Measurements from ENCODE around the gene PSMA5.
"Not testable (repeated sequence)": the region's sequence is repeated elsewhere in the genome, so short reads cannot be mapped to it uniquely, and the experiment has no call there.

PSMA5 gene

DNA sequence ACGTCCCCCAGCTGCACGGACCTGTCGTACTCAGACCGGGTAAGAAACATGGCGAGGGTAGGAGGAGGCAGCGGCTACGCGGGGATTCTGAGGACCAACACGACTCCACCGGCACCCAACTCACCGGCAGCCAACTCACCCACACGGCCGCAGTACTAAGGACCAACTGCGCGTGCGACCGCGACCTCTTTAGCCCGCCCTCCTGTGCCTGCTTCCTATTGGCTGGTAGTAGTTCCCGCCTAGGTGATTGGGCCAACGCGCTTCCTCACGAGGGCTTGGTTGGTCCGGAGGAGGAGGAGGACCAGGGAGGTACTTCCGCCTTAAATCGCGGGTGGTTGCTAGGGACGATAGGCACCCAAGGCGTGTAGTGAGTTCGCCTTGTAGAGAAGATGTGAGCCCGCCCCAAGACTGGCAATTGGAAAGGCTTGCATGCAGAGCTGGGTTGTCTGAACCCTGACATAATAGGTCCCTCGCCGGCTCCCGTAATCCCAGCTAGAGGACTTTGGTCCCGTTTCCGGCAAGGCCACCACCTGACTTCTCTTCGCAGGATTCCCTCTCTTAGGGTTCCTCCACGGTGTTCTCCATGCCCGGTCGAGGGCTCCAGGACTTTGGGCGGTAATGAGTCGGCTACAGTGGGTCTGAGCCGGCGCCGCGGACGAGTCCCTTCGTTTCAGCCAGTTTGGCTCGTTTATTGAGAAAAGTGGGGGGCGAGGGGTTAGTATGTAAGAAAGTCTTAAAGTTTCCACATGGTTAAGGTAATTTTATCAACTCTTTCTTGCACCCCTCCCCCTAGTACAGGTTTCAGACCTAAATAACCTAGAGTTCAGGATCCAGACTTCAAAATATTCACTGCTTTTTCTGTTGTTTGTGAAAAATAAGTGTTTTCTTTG, at the start of gene PSMA5:
PSMA5 (minus strand) TSS at position 168 of the 890 bp plus-strand sequence; CDS start at position 50, 118 bp downstream.
- Histone ChIP-seq H3K4me1 (ENCODE audit: control insufficient read depth in 1 of 2, insufficient read depth in 2 of 2, low read length in 2 of 2) (peaks cover 16 to 24% of the 10 kb centered on the region in 2 donors), H3K4me3 (ENCODE audit: low read depth in 1 of 2, low read length in 2 of 2) (peak within 1 kb of the TSS; percentile 82 to 90), H3K27ac (ENCODE audit: low read depth, low read length) (peak within 1 kb of the TSS; percentile 79), H3K9me3 (ENCODE audit: control insufficient read depth in 1 of 2, low read length in 2 of 2) (no peaks in the 10 kb centered on the region), H3K36me3 (ENCODE audit: control insufficient read depth in 1 of 2, insufficient read depth in 2 of 2, low read length in 2 of 2) (peaks cover 0 to under 1% of the 10 kb centered on the region in 2 donors), H3K27me3 (ENCODE audit: control insufficient read depth in 1 of 2, insufficient read depth in 2 of 2, low read length in 2 of 2) (no peaks in the 10 kb centered on the region), H3K9ac (ENCODE audit: low read depth in 1 of 2, low read length in 2 of 2) (peak within 1 kb of the TSS; percentile 66 to 68)

DNA sequence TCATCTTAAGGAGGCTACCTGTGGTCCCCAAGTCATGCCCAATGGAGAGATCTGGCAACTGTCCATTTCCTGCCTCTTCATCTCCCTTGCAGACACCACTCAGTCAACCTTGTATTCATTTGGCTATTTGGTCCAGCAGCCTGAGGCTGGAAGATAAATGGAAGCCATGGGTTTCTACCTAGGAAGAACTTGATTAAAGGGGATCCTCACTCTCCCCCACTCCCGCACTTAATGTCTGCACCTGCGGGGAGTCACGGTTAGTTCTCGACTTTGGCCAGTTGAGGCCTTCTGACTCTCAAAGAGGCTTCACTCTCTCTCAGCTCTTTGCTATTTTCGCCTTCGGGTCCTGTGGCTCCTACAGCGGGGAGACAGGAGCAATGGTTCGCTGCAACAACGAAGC, 49.0 kb upstream of the PSMA5 start:
- Histone ChIP-seq H3K27ac (ENCODE audit: low read depth, low read length) (no peak overlapping the region), H3K9me3 (ENCODE audit: control insufficient read depth in 1 of 2, low read length in 2 of 2) (no peaks in the 10 kb centered on the region), H3K4me1 (ENCODE audit: control insufficient read depth in 1 of 2, insufficient read depth in 2 of 2, low read length in 2 of 2) (no peaks in the 10 kb centered on the region), H3K27me3 (ENCODE audit: control insufficient read depth in 1 of 2, insufficient read depth in 2 of 2, low read length in 2 of 2) (peaks cover 8 to 11% of the 10 kb centered on the region in 2 donors), H3K9ac (ENCODE audit: low read depth in 1 of 2, low read length in 2 of 2) (no peak overlapping the region), H3K4me3 (ENCODE audit: low read depth in 1 of 2, low read length in 2 of 2) (no peak overlapping the region), H3K36me3 (ENCODE audit: control insufficient read depth in 1 of 2, insufficient read depth in 2 of 2, low read length in 2 of 2) (no peaks in the 10 kb centered on the region)

DNA sequence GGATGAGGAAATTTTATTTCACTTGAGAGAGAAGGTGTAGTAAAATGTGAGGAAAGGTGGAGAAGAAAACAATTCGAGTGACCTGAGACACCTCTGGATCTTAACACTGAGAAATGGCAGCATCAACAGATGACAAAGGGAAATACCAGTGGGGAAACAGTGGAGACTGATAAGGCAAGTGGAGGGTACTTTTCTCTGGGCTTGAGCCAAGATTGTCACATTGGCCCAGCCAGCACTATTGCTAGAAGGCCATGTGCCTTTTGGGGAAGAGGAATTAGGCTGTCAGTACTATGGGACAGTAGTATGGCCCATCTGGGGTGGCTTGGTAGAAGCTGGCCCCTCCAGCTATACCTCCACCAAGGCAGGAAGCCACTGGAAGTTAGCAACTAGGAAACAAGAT, 48.4 kb upstream of the PSMA5 start:
- no peak overlapping the region for H3K9ac ChIP-seq (ENCODE audit: low read depth in 1 of 2, low read length in 2 of 2)
- H3K9me3 ChIP-seq (ENCODE audit: control insufficient read depth in 1 of 2, low read length in 2 of 2) = no peaks in the 10 kb centered on the region
- H3K27ac ChIP-seq (ENCODE audit: low read depth, low read length) = no peak overlapping the region
- no peaks in the 10 kb centered on the region for H3K36me3 ChIP-seq (ENCODE audit: control insufficient read depth in 1 of 2, insufficient read depth in 2 of 2, low read length in 2 of 2)
- H3K4me3 ChIP-seq (ENCODE audit: low read depth in 1 of 2, low read length in 2 of 2) = no peak overlapping the region
- no peaks in the 10 kb centered on the region for H3K4me1 ChIP-seq (ENCODE audit: control insufficient read depth in 1 of 2, insufficient read depth in 2 of 2, low read length in 2 of 2)
- peaks cover 13 to 16% of the 10 kb centered on the region in 2 donors for H3K27me3 ChIP-seq (ENCODE audit: control insufficient read depth in 1 of 2, insufficient read depth in 2 of 2, low read length in 2 of 2)

DNA sequence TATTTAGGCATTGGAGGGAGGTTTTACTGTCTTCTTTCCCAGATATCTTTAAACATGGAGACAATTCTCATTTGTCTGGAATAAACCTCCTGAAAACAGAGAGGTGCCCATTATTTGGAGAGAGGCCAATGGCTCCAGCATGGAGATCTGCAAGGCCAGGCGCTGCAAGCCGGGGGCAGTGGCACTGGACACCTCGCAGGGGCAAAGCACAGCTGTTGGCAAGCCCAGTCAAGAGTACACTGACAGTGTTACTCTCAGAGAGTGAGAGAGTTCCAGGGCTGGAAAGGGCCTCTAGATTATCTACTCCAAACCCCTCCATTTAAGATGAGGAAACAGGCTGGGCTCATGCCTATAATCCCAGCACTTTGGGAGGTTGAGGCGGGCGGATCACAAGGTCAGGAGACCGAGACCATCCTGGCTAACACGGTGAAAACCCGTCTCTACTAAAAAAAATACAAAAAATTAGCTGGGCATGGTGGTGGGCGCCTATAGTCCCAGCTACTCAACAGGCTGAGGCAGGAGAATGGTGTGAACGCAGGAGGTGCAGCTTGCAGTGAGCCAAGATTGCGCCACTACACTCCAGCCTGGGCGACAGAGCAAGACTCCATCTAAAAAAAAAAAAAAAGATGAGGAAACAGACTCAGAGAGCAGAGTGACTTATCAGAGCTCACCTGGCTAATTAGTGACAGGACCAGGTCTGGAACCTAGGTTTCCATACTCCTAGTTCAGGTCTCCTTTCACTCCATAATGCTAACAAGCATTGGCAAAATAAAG, 47.2 kb upstream of the PSMA5 start:
- H3K4me3 ChIP-seq (ENCODE audit: low read depth in 1 of 2, low read length in 2 of 2); H3K9ac ChIP-seq (ENCODE audit: low read depth in 1 of 2, low read length in 2 of 2); H3K9me3 ChIP-seq (ENCODE audit: control insufficient read depth in 1 of 2, low read length in 2 of 2); H3K27ac ChIP-seq (ENCODE audit: low read depth, low read length); H3K4me1 ChIP-seq (ENCODE audit: control insufficient read depth in 1 of 2, insufficient read depth in 2 of 2, low read length in 2 of 2); H3K36me3 ChIP-seq (ENCODE audit: control insufficient read depth in 1 of 2, insufficient read depth in 2 of 2, low read length in 2 of 2): not testable (repeated sequence)
- H3K27me3 ChIP-seq (ENCODE audit: control insufficient read depth in 1 of 2, insufficient read depth in 2 of 2, low read length in 2 of 2) = peaks cover 13 to 23% of the 10 kb centered on the region in 2 donors

DNA sequence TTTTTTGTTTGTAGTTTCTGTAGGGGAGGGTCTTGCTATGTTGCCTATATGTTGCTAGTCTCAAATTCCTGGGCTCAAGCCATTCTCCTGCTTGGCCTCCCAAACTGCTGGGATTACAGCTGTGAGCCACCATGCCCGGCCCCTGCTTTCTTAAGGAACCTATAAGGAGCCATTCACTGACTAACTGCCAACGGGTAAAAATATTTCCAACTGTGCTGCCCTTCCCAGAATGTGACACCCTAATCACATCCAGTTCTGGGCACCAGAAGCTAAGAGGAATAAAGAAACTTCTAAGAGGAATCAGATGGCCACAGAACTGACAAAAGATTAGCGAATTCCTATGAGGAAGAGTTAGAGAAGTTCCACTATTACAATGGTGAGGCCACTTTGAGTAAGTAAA, 46.5 kb upstream of the PSMA5 start:
- Histone ChIP-seq H3K9me3 (ENCODE audit: control insufficient read depth in 1 of 2, low read length in 2 of 2) (no peaks in the 10 kb centered on the region), H3K27ac (ENCODE audit: low read depth, low read length) (no peak overlapping the region), H3K36me3 (ENCODE audit: control insufficient read depth in 1 of 2, insufficient read depth in 2 of 2, low read length in 2 of 2) (no peaks in the 10 kb centered on the region), H3K27me3 (ENCODE audit: control insufficient read depth in 1 of 2, insufficient read depth in 2 of 2, low read length in 2 of 2) (peaks cover 19 to 30% of the 10 kb centered on the region in 2 donors), H3K9ac (ENCODE audit: low read depth in 1 of 2, low read length in 2 of 2) (no peak overlapping the region), H3K4me3 (ENCODE audit: low read depth in 1 of 2, low read length in 2 of 2) (no peak overlapping the region), H3K4me1 (ENCODE audit: control insufficient read depth in 1 of 2, insufficient read depth in 2 of 2, low read length in 2 of 2) (no peaks in the 10 kb centered on the region)

DNA sequence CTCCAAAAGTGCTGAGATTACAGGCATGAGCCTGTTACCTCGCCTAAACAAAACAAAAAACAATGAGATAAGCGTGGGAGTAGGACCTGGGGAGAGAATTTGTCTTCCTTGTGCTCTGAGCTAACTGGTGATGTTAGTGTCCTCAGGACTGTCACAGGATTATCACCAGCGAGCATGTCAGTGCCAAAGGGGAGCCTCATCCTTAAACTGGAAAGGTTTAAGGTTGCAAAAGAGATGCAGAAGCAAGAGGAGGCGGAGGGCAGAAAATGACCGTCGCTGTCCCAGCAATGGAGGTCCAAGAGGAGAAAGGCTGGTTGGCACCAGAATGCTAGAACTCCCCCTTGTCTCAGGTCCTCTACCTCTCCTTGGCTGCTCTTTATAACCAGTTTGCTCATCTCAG, 44.0 kb upstream of the PSMA5 start:
- no peaks in the 10 kb centered on the region for H3K9me3 ChIP-seq (ENCODE audit: control insufficient read depth in 1 of 2, low read length in 2 of 2)
- no peak overlapping the region for H3K9ac ChIP-seq (ENCODE audit: low read depth in 1 of 2, low read length in 2 of 2)
- H3K4me1 ChIP-seq (ENCODE audit: control insufficient read depth in 1 of 2, insufficient read depth in 2 of 2, low read length in 2 of 2) = peaks cover 0 to 4% of the 10 kb centered on the region in 2 donors
- no peak overlapping the region for H3K4me3 ChIP-seq (ENCODE audit: low read depth in 1 of 2, low read length in 2 of 2)
- H3K27ac ChIP-seq (ENCODE audit: low read depth, low read length) = no peak overlapping the region
- no peaks in the 10 kb centered on the region for H3K36me3 ChIP-seq (ENCODE audit: control insufficient read depth in 1 of 2, insufficient read depth in 2 of 2, low read length in 2 of 2)
- peaks cover 33 to 44% of the 10 kb centered on the region in 2 donors for H3K27me3 ChIP-seq (ENCODE audit: control insufficient read depth in 1 of 2, insufficient read depth in 2 of 2, low read length in 2 of 2)

DNA sequence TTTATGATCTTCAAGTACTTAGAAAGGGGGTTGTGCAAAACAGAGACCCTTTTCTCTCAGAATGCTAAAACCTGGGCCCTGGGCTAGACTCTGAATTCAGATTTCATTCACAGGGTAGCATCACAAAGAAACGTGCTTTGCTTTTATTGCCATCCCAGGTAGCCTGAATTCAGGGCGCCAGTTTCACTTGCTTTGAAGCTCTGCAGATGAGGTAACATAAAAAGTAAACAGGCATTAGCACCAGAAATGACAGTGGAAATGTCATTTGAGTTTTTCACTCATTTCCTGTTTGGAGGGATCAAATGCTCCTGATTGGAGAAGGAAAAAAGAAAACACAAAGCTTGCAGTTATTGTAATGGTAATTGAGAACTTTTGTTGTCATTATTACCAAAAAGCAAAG, 42.7 kb upstream of the PSMA5 start:
- Histone ChIP-seq H3K4me1 (ENCODE audit: control insufficient read depth in 1 of 2, insufficient read depth in 2 of 2, low read length in 2 of 2) (peaks cover 0 to 4% of the 10 kb centered on the region in 2 donors), H3K27ac (ENCODE audit: low read depth, low read length) (no peak overlapping the region), H3K36me3 (ENCODE audit: control insufficient read depth in 1 of 2, insufficient read depth in 2 of 2, low read length in 2 of 2) (no peaks in the 10 kb centered on the region), H3K9ac (ENCODE audit: low read depth in 1 of 2, low read length in 2 of 2) (no peak overlapping the region), H3K27me3 (ENCODE audit: control insufficient read depth in 1 of 2, insufficient read depth in 2 of 2, low read length in 2 of 2) (peaks cover 42 to 58% of the 10 kb centered on the region in 2 donors), H3K9me3 (ENCODE audit: control insufficient read depth in 1 of 2, low read length in 2 of 2) (no peaks in the 10 kb centered on the region), H3K4me3 (ENCODE audit: low read depth in 1 of 2, low read length in 2 of 2) (no peak overlapping the region)

DNA sequence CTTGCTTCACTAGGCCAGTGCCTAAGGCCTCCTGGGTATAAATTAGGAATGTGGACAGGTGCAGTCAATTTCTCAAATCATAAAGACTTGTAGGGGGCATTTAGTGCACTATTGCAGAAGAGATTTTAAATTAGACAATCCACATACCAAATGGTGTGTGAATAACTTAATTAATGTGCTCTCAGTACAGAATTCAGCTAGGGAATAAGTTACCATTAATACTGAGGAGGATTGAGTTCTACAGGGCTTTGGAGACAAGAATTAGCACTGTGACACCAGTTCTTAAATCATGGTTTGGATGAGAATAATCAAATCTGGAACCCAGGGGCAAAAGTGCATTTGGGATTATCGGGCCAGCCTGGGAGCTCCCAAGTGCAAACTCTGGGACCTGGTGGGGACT, 41.8 kb upstream of the PSMA5 start:
- Histone ChIP-seq H3K36me3 (ENCODE audit: control insufficient read depth in 1 of 2, insufficient read depth in 2 of 2, low read length in 2 of 2) (no peaks in the 10 kb centered on the region), H3K4me3 (ENCODE audit: low read depth in 1 of 2, low read length in 2 of 2) (no peak overlapping the region), H3K4me1 (ENCODE audit: control insufficient read depth in 1 of 2, insufficient read depth in 2 of 2, low read length in 2 of 2) (peaks cover 0 to 4% of the 10 kb centered on the region in 2 donors), H3K27me3 (ENCODE audit: control insufficient read depth in 1 of 2, insufficient read depth in 2 of 2, low read length in 2 of 2) (peaks cover 49 to 61% of the 10 kb centered on the region in 2 donors), H3K9ac (ENCODE audit: low read depth in 1 of 2, low read length in 2 of 2) (no peak overlapping the region), H3K9me3 (ENCODE audit: control insufficient read depth in 1 of 2, low read length in 2 of 2) (no peaks in the 10 kb centered on the region), H3K27ac (ENCODE audit: low read depth, low read length) (no peak overlapping the region)

DNA sequence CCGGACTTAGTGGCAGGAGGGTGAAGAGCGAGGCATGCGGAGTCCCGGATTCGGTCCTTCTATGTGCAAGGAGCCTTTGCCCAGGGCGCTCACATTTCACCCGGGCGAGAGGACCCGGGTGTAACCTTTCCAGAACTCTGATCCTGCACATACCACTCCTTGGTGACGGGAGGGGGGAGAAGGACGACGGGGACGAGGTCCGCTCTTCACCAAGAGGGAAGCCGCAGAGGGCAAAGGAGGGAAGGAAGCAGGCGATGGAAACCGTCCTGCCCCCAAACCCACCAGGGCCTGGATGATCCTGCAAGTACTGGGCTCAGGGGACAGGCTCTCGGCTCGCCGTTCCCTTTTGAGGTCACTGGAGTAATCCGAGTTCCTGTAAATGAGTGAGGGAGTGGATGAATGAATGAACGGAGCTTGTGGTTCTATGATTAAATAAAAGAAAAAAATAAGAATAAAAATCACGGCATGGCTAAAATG, 41.1 kb upstream of the PSMA5 start:
- Histone ChIP-seq H3K36me3 (ENCODE audit: control insufficient read depth in 1 of 2, insufficient read depth in 2 of 2, low read length in 2 of 2) (no peaks in the 10 kb centered on the region), H3K9me3 (ENCODE audit: control insufficient read depth in 1 of 2, low read length in 2 of 2) (no peaks in the 10 kb centered on the region), H3K4me1 (ENCODE audit: control insufficient read depth in 1 of 2, insufficient read depth in 2 of 2, low read length in 2 of 2) (peaks cover 0 to 4% of the 10 kb centered on the region in 2 donors), H3K9ac (ENCODE audit: low read depth in 1 of 2, low read length in 2 of 2) (no peak overlapping the region), H3K27me3 (ENCODE audit: control insufficient read depth in 1 of 2, insufficient read depth in 2 of 2, low read length in 2 of 2) (peaks cover 51 to 67% of the 10 kb centered on the region in 2 donors), H3K4me3 (ENCODE audit: low read depth in 1 of 2, low read length in 2 of 2) (no peak overlapping the region), H3K27ac (ENCODE audit: low read depth, low read length) (no peak overlapping the region)

Measured in duodenal mucosa (tissue), 2 donors.